Muscle of leg (tissue), 16 donors: Measurements from ENCODE around the gene ANKRD31. TPM values are rescaled to one million over a fixed set of nuclear protein-coding genes. Genes with fewer than 3 reads are reported as not detected.
A peak's percentile ranks its signal among the peaks of the same experiment; 100 is the strongest.

Source experiments
- DNase-seq: peaks from one replicate; pipeline ENCODE4 v3.0.0; 2013
- H3K27ac ChIP-seq: one replicate; pipeline ENCODE4 v1.5.1; 2013; ENCODE audit warnings: mild to moderate bottlenecking, low read length, control low read depth
- H3K27me3 ChIP-seq: one replicate; pipeline ENCODE4 v1.6.1; 2013; ENCODE audit warnings: low read length; ENCODE audit not compliant: control insufficient read depth, insufficient read depth
- H3K36me3 ChIP-seq: one replicate; pipeline ENCODE4 v1.6.1; 2013; ENCODE audit warnings: low read length; ENCODE audit not compliant: control insufficient read depth, insufficient read depth
- H3K4me1 ChIP-seq: one replicate; pipeline ENCODE4 v1.6.1; 2013; ENCODE audit warnings: low read length; ENCODE audit not compliant: control insufficient read depth, insufficient read depth
- H3K4me3 ChIP-seq: one replicate; pipeline ENCODE4 v1.5.1; 2013; ENCODE audit warnings: low read length, control low read depth
- H3K9me3 ChIP-seq: replicated peaks from 2 replicates; pipeline ENCODE4 v1.6.1; 2013; ENCODE audit warnings: low read depth, low read length; ENCODE audit not compliant: control insufficient read depth
- WGBS: methylation state at CpG from one replicate; pipeline ENCODE4 v1.1.5; 2013; ENCODE audit warnings: missing lambda C conversion rate; ENCODE audit not compliant: insufficient coverage; 5-methylcytosine and 5-hydroxymethylcytosine counted together
- long read RNA-seq, 11 donors: transcript quantifications; one replicate each; lab custom pipeline, GENCODE V29; 2026
- polyA plus RNA-seq, 8 donors: library from polyadenylated mRNA; unstranded; fragments of 120-200 nt; gene quantifications; one replicate each; pipeline versions ENCODE4 v1.2.1 to v1.2.3, GENCODE V29; 2013; ENCODE audit warnings: inconsistent platforms in 1 of 8, low replicate concordance in 1 of 8; ENCODE audit not compliant: insufficient read length in 8 of 8, insufficient read depth in 1 of 8
- total RNA-seq: library from RNA; stranded (reverse); fragments of 120-200 nt; gene quantifications from one replicate; pipeline ENCODE4 v1.2.4, GENCODE V29; 2013

Gene ANKRD31, protein sequence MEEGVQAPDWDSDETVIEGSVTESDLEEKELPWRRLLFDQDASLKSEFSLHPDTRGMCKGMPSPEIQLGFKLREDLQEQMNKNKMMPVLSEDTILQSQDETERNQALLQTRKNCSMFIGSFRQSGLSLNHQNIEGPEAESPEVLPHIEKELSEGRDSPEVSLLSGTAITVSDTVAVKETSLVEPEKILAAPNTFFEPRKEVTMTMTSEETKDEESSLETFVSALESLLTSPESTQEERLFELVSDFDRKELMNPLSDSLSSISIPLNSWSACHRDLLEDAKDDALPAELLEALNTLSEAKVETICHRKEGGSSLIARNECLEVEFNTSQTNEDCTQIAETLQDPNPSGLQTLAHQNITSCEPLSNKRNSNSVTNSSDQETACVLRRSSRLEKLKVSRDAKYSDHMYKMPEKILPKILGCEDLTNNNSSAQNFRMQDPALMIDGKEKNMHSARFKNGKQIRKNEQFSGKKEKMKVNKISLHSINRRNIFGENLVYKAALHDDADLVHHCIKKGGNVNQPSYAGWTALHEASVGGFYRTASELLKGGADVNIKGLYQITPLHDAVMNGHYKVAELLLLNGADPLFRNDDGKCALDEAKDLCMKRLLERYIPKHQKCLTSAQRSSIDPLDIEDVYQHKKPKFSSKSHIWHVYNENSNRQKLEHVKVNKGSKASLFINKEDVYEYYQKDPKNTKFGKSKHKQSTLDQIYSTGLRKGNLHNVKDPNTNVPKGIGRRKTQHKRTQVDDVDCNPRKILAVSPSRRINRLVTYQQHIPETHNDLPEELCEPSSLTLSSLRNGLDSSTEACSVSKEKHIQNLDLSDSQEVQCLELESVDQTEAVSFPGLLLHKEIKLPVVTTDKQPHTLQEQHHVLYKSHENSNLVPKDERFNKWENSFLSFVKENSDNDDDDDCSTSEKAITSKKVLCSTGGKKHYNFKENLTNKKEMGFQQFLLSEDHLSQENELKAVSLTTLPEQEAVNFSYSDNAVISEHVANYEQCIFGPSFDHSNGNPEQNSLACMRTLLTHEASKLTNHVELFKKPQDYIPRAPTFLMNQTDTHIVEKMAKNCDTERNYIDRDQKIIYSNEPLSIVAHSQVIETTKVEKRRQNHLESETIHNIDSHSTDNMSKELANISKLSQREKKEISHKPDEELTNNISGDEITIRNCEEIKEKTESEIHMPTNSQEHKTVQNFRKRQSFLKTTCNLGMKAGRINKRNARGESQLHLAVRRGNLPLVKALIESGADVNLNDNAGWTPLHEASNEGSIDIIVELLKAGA (N-terminal part only)
- total RNA-seq (0.27 TPM), polyA plus RNA-seq (under 1 TPM; 0.06 to 0.17 (median 0.13) TPM)
- long read RNA-seq, donor 1 = 0 reads
- long read RNA-seq, donor 2 = 0 reads
- long read RNA-seq, donor 3 = 0 reads
- long read RNA-seq, donor 4 = 0 reads
- long read RNA-seq, donor 5 = 0 reads
- long read RNA-seq, donor 6 = 0 reads
- long read RNA-seq, donor 7 = 0 reads
- long read RNA-seq, donor 8 = 0 reads
- long read RNA-seq, donor 9 = 0 reads
- long read RNA-seq, donor 10 = 0 reads
- long read RNA-seq, donor 11 = 0 reads

- H3K27ac ChIP-seq = peak within 1 kb of the TSS; percentile 72
- WGBS = 3% methylated on average over 55 of the region's 58 CpGs
- peak; percentile 94 for DNase-seq
These were observed at the start of gene ANKRD31 for GRCh38 chr5:75236322-75237316. ANKRD31 (minus strand) TSS chr5:75236878; CDS start chr5:75236686, 192 bp downstream.

GRCh38 chr5:75286211-75286773, 49.6 kb upstream of the ANKRD31 start:
- Histone ChIP-seq H3K9me3 (no peaks in the 10 kb centered on the region), H3K36me3 (no peaks in the 10 kb centered on the region), H3K27me3 (no peaks in the 10 kb centered on the region), H3K4me1 (no peaks in the 10 kb centered on the region), H3K4me3 (no peak overlapping the region), H3K27ac (no peak overlapping the region)
- WGBS = no CpG with 5 or more reads among the region's 3 CpGs
- DNase-seq = peak; percentile 42

More at GRCh38 chr5:75236322-75237316, at the start of gene ANKRD31:
- H3K4me3 ChIP-seq = peak within 1 kb of the TSS; percentile 91
- no peaks in the 10 kb centered on the region for H3K36me3 ChIP-seq
- peaks cover 5% of the 10 kb centered on the region for H3K4me1 ChIP-seq
- H3K9me3 ChIP-seq = no peaks in the 10 kb centered on the region
- no peaks in the 10 kb centered on the region for H3K27me3 ChIP-seq

- Histone ChIP-seq H3K4me3 (no peak overlapping the region), H3K9me3 (no peaks in the 10 kb centered on the region), H3K4me1 (no peaks in the 10 kb centered on the region), H3K27ac (no peak overlapping the region), H3K27me3 (no peaks in the 10 kb centered on the region), H3K36me3 (no peaks in the 10 kb centered on the region)
- 70% methylated on average over 2 of the region's 2 CpGs for whole genome bisulfite sequencing
- no peak for DNase-seq
These were observed 45.9 kb upstream of the ANKRD31 start for GRCh38 chr5:75282581-75282980.

DNA sequence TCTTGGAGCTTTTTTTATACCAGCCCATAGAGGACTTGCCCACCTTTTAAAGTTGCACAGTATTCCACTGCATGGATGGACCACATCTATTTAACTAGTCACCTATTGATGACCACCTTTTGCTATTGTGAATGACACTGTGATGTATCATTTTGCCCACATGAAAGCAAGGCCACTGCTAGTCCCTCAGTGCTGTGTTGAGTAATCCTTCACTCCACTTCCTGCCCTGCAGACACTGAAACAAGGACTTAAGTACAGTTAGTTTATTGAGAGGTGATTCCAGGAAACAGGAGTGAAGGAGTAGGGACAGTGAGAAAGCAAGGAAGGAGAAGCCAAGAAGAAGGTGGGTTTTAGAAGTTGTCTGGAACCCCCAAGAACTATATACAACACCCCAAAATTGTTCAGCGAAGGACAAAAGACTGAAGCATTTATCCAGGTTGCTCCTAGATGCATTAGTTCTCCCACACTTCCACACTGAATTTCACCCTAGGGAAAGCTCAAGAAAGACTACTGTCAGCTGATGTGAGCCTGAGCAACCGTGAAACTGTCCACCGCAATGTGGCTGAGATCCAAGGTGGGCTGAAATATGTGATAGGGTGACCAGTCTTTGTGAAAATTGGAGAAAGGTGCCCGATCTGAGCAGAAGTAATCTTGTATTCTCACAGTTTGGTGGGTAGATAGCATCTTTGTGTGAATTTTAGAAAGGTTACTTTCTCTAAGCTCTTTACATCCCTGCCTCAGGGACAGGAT, 45.2 kb upstream of the ANKRD31 start:
- WGBS = 75% methylated on average over 3 of the region's 4 CpGs
- H3K36me3 ChIP-seq = no peaks in the 10 kb centered on the region
- DNase-seq = no peak
- no peak overlapping the region for H3K27ac ChIP-seq
- H3K4me1 ChIP-seq = no peaks in the 10 kb centered on the region
- H3K4me3 ChIP-seq = no peak overlapping the region
- no peaks in the 10 kb centered on the region for H3K9me3 ChIP-seq
- H3K27me3 ChIP-seq = no peaks in the 10 kb centered on the region

GRCh38 chr5:75279321-75279720, 42.6 kb upstream of the ANKRD31 start:
- Histone ChIP-seq H3K4me1 (no peaks in the 10 kb centered on the region), H3K36me3 (no peaks in the 10 kb centered on the region), H3K9me3 (no peaks in the 10 kb centered on the region), H3K27me3 (no peaks in the 10 kb centered on the region), H3K4me3 (no peak overlapping the region), H3K27ac (no peak overlapping the region)
- DNase-seq = no peak
- no CpG with 5 or more reads among the region's 1 CpG for WGBS

- WGBS = 85% methylated on average over 3 of the region's 4 CpGs
- no peaks in the 10 kb centered on the region for H3K27me3 ChIP-seq
- H3K4me3 ChIP-seq = no peak overlapping the region
- H3K36me3 ChIP-seq = no peaks in the 10 kb centered on the region
- DNase-seq = no peak
- H3K27ac ChIP-seq = no peak overlapping the region
- H3K4me1 ChIP-seq = no peaks in the 10 kb centered on the region
- H3K9me3 ChIP-seq = no peaks in the 10 kb centered on the region
These were observed 40.8 kb upstream of the ANKRD31 start for GRCh38 chr5:75277463-75277862.

GRCh38 chr5:75275756-75276155, 39.1 kb upstream of the ANKRD31 start:
- Histone ChIP-seq H3K27me3 (no peaks in the 10 kb centered on the region), H3K9me3 (no peaks in the 10 kb centered on the region), H3K27ac (no peak overlapping the region), H3K4me3 (no peak overlapping the region), H3K4me1 (no peaks in the 10 kb centered on the region), H3K36me3 (no peaks in the 10 kb centered on the region)
- no peak for DNase-seq
- WGBS = no CpG with 5 or more reads among the region's 3 CpGs

- WGBS = no CpG with 5 or more reads among the region's 1 CpG
- Histone ChIP-seq H3K27ac (no peak overlapping the region), H3K36me3 (no peaks in the 10 kb centered on the region), H3K9me3 (no peaks in the 10 kb centered on the region), H3K4me3 (no peak overlapping the region), H3K27me3 (no peaks in the 10 kb centered on the region), H3K4me1 (no peaks in the 10 kb centered on the region)
- no peak for DNase-seq
These were observed 38.5 kb upstream of the ANKRD31 start for GRCh38 chr5:75275147-75275546.
